GM21825 (cell line): Measurements from ENCODE around the gene ADSL.

Experiments used
- ATAC-seq: cut with Tn5 transposase; IDR thresholded peaks from one replicate; pipeline ENCODE4 v1.9.1; 2021; ENCODE audit warnings: mild to moderate bottlenecking, moderate library complexity; ENCODE audit not compliant: unreplicated experiment

Gene ADSL

DNA sequence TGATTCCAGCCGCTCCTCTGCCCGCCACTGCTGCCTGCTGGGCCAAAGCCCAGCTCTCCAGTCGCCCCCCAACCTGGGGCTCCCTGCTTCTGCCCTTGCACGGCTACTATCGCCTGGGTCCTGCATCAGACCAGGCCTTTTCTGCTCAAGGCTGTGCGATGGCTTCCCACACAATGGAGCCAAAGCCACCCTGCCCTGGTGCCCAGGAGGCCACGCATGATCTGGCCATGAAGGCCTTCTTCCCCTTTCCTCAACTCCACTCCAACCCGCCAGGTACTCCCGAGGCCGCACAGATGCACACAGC, 69.9 kb downstream of the ADSL start:
- ATAC-seq = no peak

DNA sequence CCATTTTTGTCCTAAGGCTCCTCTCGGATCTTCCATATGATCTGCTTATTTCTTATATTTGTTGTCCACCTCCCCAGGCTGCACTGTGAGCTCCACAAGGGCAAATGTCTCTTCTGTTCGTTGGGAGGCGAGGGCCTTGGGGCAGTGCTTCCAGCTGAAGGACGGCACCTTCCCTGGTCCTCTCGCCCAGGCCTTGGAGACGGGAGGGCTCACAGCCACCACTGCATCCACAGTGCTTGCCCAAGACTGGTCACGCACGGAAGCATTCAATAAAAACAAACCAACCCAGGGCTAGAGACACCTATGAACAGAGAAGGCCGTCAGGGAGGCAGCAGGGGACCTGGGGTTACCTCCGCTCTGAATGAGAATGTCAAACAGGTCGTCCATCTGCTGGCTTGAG, 70.3 kb downstream of the ADSL start:
- ATAC-seq = no peak

DNA sequence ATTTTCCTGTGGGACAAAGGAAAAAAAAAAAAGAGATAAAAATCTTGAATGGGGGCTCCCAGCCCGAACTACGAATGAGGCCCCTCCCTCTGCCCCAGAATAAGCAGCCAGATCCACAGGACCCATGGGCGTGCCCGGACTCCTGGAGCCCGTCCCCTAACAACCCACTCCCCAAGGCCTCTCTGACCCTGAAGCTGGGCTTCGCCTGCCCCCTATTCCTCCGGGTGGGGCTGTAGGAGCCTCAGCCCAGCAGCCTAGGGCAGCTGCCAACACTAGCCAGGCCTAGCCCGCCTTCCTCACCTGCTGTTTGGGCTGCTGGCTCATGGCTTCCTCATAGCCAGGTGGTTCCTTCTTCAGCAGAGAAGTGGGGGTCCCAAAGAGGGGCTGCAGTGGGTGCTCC, 70.7 kb downstream of the ADSL start:
- no peak for ATAC-seq

DNA sequence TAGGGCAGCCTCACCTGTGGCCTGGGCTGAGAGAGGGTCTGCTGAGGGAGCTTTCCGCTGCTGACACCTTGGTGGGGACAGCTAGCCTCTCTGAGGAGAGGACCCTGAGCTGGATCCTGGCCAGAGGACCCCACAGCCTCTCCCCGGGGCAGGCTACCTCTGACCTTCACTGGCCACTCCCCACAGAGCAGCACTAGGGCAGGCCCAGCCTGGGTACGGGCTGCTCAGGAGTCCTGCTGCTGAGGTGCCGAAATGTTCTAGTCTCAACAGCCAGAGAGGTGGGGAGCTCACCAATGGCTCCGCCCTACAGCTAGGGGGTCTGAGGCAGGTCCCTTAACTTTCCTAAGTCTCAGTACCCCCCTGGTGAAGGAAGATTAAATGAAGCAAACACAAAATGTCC, 71.6 kb downstream of the ADSL start:
- no peak for ATAC-seq

DNA sequence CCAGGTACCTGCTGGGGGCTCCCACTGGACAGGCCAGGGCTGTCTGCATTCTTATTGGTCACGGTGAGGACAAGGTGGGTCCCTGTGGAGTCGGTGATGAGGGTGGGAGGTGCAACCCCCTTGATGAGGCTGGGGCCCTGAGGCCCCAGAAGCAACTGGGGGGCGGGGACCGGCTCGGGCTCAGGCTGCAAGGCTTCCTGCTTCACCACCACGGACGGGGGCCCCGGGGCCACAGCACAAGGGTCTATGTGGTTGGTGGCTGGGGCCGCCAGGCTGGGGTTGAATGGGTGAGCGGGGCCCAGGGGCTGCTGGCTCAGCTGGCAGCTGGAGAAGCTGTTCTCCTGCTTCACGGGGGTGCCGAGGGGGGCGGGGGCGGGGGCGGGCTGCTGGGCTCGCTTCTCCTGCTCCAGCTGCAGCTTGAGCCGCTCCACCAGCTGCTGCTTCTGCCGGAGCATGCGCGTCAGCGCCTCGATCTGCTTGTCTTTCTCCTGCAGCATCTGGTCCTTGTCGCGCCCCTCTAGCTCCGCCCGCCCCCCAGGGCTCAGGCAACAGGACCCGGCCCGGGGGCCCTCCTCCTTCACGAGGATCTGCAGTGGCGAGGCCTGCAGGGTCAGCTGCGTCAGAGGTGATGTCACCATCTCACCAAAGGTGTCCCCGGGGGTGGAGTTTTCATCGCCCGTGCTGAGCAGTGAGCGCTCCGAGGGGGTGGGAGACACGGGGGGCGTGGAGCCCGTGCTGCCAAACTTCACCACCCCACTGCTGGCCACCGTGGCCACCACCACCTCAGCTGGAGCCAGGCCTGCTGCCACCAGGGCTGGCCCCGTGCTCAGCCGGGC, 72.3 kb downstream of the ADSL start:
- no peak for ATAC-seq

DNA sequence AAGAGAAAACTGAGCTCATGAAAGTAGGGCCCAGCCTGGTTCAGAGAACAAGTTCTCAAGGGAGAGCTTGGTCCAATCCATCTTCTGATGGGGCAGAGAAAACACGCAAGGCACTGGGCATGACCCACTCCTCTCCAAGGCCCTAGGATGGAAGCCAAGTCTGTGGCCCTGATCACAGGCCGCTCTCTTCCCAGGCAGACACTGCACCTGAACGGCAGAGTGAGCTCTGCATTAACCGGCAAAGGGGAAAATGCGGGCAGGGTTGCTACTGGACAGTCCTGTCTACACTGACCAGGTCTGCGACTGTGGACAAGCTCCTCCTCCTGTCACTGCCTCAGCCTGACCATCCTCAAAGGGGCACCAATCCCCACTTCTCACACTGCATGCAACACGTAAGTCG, 73.4 kb downstream of the ADSL start:
- ATAC-seq = no peak

DNA sequence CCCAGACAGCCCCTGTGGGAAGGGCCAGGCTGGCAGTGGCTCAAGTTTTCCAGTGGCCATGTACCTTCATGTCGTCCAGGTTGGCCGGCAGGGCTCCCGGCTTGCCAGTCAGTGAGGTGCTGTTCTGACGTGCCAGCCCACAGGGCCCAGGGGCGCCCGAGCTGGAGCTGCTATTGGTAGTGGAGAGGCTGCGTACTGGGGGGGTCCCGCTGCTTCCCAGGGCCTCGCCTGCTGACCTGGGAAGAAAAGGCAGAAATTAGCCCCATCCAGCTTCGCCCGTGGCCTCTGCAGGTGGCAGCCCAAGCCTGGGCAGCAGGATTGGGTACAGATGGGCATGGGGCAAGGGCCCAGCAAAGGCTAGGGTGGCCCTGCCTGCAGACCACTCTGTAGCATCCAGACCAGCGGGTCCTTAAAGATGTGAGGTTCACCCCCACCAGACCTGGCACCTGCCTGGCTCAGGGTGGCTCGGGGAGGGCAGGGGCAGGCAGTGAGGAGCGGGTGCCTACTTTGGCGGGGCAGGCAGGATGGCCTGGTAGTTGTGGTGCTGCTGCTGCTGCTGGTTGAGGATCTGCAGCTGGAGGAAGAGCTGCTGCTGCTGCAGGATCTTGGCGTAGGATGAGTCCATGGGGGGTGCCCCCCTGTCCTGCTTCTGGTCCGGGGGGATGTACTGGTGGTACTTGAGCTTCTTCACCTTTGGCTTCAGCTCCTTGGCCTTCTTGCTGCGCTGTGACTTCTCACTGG, 74.2 kb downstream of the ADSL start:
- ATAC-seq = no peak

DNA sequence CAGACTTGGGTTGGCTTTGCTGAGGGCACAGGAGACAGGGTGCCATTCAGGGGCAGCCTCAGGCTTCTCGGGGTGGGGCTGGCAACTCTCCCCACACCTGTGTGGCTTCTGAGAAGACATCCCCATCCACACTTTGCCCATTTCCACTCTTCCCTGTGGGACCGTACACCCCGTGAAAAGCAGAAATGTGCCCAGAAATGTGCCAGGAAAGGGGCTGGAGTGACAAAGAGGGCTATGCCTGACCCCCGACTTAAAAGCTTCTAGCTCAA, 74.7 kb downstream of the ADSL start:
- ATAC-seq = no peak

DNA sequence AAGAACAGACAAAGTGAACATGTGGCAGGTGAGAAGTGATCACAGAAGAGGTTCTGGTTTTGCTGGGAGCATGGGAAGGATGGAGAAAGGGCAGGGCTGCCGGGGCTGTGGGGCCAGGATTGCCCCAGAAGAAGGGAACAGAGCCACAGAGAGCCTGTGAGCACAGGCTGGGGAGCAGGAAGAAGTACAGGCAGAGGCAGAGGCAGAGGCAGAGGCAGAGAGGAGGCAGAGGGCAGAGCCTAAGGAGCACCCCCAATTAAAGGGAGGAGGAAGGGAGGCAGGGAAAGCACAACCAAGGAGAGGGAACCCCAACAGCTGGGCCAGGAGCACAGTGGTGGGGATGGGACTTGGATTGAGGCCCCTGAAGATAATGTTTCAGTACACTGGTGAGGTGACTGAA, 75.6 kb downstream of the ADSL start:
- no peak for ATAC-seq

DNA sequence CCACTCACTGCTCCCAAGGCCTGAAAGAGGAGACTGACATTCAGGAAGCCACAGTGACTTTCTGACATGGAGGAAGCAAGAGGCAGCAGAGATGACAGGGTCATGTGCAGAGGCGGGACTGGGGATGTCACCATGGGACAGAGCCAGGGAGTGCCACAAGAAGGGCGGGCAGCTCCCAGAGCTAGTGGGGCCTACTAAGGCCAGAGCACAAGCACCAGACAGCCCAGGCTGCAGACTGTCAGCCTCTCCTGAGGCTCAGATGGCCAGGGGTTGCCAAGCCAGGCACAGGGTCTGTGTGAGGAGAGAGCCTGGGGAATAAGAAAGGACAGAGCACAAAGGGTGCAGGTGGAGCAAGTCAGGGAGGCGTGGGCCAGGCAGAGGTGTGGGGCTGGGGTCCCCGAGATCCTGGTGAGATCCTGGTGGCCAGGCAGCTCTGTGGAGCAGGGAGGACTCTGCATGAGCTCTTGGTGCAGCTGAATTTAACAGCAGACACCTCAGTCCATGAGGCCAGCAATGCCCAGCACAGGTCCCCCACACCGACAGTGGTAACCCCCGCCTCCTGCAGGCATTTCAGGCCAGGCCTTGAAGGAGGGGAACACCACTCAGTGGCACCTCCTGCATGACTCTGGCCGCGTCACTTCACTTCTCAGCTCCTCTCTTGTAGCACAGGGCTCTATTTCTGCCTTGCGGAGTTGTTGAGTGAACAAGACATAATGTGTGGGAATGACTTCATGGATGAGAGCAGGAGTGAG, 76.4 kb downstream of the ADSL start:
- no peak for ATAC-seq

DNA sequence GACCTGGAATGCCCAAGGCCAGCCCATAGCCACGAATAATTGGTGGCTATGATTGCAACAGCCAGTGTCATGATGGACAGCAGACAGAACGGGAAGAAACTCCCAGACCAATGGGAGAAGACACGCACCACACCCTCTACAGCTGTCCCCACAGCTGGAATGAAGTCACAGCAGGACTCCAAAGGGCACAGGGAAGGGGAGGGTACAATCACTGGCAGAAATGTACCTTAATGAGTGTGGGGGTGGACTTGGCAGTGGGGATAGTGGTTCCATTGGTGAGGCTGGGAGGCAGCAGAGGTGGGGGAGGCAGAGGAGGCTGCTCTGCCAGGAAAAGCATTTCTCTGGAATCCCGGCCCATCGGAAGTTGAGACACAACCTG, 77.0 kb downstream of the ADSL start:
- no peak for ATAC-seq

DNA sequence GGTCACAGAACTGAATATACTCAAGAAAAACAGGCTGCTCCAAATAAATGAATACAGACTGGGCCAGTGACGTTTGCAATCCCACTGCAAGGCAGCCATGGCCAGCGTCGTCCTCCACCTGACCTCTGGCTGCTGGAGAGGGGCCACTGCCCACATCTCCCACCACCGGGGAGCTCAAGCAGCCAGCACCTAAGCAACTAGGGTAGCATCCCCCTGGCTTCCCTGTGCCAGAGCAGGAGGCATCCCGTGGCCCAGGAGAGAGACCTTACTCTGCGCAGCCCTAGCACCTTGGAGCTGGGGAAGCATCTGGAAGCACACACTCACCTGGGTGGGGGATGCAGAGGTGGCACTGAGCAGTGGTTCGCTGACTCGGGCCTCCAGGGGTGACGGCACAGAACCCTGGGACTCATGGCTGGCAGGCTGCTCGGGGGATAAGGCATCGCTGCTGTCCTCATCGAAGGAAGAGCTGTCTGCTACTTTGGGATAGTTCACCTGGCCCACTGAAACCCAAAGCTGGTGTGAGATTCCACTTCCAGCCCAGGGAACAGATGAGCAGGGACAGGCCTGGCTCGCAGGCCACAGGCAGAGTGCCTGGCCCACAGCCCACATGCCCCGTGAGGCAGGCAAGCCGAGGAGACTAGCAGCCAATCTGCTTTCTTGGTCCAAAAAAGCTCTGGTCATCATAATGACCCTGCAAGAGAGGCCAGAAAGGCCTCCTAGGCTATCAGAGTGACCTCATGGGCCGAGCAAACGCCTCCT, 77.8 kb downstream of the ADSL start:
- no peak for ATAC-seq

DNA sequence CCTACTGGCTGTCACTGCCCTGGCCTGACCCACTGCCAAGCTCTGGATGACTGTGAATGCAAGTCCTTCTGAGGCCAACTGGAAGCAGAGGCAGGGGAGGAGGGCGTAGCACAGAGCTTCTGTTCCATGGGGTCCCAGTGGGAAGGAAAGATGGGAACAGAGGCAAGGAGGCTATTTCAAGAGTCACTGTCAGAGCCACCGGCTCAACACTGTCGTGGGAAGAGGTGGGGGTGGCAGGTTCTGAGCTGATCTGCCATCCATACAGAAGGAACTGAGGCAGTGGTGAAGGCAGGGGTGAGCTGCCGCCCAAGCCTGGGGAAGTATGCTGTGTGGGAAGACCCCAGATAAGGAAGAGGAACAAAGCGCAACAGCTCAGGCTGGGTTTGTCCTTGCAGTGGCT, 78.8 kb downstream of the ADSL start:
- no peak for ATAC-seq

DNA sequence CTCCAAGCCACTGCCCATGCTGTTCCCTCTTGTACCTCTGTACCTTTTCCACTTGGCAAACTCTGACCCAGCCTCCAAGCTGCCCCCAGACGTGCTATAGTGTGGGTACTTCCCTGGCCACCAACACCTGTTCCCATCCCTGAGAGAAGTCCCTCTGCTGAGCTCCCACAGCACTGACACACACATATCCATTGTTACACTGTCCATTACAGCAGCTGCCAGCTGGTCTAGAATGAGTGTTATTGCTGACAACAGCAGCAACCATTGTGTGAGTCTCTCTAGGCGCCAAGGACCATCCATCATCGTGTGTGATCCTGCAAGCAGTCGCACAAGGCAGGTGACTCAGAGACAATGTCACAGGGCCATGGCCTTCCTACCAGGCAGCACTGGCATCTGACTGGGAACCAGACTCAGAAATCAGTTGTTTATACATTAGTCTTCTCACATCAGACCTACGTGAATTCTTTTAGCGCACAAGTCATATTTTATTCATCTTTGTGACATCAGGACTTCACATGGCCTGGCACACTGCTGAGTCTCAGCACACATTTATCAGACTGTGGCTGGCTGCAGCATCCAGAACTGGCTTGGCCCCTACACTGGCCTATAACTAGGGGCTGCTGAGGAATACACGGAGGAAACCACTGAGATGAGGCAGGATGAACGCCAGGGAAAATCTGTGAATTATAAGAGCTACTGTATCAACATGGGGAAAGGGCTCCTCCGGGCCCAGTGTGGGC, 80.5 kb downstream of the ADSL start:
- no peak for ATAC-seq

DNA sequence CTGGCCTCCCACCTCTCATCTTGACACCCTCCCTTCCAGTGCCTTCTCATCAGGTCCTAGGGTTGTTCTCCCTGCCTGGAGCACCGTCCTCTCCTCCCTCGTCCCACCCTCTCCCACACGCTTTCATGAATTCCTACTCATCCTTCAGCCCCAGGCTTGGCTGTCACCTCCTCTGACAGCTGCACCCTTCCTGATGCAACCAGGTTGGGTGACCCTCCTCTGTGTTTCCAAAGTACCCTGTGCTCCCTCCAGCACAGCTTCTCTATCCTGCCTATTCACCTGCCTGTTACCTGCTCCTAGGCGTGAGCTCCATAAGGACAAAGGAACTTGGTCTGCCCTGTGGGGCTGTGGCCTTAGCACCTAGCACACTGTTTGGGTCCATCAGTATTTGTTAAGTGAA, 82.5 kb downstream of the ADSL start:
- ATAC-seq = no peak

DNA sequence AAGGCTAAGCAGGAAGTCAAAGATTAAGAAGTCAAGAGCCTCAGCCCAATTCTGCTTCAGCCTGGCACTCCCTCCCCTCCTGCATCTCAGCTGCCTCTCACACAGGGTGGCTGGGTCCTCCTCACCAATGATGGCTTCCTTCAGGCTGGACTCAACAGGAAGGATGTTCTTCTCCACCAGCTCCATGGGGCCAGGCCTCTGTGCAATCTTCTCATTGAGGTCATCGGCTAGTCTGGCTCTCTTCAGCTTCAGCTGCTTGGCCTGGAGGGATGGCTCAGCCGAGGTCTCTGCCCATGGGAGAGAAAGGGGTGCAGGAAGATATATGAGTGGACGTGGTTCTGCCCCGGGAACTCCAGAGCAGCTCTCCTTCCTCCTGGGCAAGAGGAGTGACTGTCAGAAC, 83.2 kb downstream of the ADSL start:
- ATAC-seq = no peak

DNA sequence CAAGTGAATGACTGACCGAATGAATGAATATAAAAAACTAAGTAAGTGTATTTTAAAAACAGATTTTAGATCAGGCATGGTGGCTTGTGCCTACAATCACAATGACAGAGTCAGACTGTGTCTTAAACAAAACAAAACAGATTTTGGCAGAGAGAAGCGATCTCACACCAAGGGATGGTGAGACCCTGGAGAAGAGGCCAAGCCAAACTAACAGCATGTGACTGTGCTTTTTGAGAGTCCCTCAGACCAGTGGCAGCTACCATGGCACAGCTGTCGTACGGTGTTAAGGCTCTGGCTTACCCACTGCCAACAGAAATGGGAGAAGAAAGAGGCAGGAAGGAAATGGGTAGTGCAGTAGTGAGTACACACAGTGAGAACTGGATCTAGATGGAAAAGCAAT, 84.7 kb downstream of the ADSL start:
- ATAC-seq = no peak

DNA sequence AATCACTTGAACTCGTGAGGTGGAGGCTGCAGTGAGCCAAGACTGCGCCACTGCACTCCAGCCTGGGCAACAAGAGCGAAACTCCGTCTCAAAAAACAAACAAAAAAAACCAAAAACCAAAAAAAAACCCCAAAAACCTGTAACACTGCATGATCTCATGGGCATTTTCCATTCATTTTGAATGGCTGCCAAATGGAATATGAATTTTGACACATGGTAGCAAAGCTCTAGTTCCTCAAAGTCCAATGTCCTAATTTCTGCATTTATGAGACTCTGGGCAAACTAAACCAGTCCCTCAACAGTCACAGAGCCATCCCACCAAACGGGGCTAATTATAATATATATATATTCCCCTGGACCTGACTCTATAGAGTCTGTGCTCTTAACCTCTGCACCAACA, 85.9 kb downstream of the ADSL start:
- no peak for ATAC-seq

DNA sequence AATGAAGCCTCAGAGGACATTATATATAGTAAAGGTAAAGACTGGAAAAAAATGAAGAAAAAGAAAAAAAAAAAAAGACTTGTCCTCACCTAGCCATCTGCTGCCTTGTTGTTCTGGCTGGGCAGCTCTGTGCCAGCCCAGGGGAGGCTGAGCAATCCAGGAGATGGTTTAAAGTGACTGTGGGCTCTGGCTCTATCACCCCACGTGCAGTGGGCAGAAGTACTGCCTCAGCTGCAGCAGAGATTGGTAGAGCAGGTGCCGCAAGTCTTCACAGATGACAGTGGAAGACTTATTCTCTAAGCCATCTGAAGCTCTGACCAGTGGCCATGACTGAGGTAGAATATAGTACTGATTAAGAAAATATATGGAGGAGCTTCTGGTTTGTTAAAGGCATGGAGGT, 86.3 kb downstream of the ADSL start:
- ATAC-seq = no peak

DNA sequence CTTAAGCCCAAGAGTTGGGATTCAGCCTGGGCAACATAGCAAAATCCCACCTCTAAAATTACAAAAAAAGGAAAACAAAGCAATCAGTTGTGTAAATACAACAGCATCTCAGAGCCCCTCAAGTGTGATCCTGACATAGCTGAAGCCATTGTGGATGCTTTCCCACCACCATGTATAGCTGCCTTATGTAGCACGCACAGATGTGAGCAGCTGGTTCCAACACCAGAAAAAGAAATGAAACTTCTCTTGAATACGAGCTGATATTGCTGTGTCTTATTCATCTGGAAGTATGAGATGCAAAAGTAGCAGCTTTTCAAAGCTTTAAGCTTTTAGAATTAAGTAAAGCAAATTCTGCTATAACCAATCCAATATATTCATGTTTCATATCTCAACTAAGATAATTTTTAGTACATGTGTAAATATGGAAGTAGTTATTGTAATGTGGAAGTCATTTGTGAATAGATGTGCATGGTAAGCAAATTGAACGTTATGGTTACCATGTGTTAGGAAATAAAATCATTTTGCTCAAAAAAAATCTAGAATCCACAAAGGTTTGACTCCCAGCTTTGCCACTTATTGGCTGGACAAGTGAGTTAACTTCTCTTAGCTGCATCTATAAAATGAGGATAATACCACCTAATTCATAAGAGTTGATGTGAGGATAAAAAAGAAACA, 87.3 kb downstream of the ADSL start:
- no peak for ATAC-seq
